GM18519 (cell line): Measurements from ENCODE around the gene IFI6.
"Not testable (repeated sequence)": the region's sequence is repeated elsewhere in the genome, so short reads cannot be mapped to it uniquely, and the experiment has no call there.

Experiments
- ATAC-seq: cut with Tn5 transposase; IDR thresholded peaks from one replicate; pipeline ENCODE4 v1.9.1; 2021; ENCODE audit warnings: mild to moderate bottlenecking, moderate library complexity; ENCODE audit not compliant: unreplicated experiment, low FRiP score

The IFI6 gene

GRCh38 chr1:27632387-27633297 lies 39.4 kb downstream of the IFI6 start:
- ATAC-seq = no peak

GRCh38 chr1:27630859-27631491 lies 41.0 kb downstream of the IFI6 start:
- no peak for ATAC-seq

- ATAC-seq = no peak
Measured at GRCh38 chr1:27628712-27629111, 43.3 kb downstream of the IFI6 start.

GRCh38 chr1:27627733-27628132 lies 44.3 kb downstream of the IFI6 start:
- not testable (repeated sequence) for ATAC-seq

GRCh38 chr1:27627061-27627460 lies 44.9 kb downstream of the IFI6 start:
- ATAC-seq = no peak

- no peak for ATAC-seq
Measured at GRCh38 chr1:27626031-27626935, 45.7 kb downstream of the IFI6 start.

GRCh38 chr1:27624467-27625178 lies 47.4 kb downstream of the IFI6 start:
- no peak for ATAC-seq

- no peak for ATAC-seq
Measured at GRCh38 chr1:27623327-27624212, 48.4 kb downstream of the IFI6 start.

- no peak for ATAC-seq
Measured at GRCh38 chr1:27622828-27623227, 49.2 kb downstream of the IFI6 start.

- no peak for ATAC-seq
Measured at GRCh38 chr1:27621051-27621920, 50.7 kb downstream of the IFI6 start.

- ATAC-seq = not testable (repeated sequence)
Measured at GRCh38 chr1:27619782-27620438, 52.1 kb downstream of the IFI6 start.

GRCh38 chr1:27618341-27619082 lies 53.5 kb downstream of the IFI6 start:
- no peak for ATAC-seq

- no peak for ATAC-seq
Measured at GRCh38 chr1:27617420-27617819, 54.6 kb downstream of the IFI6 start.

GRCh38 chr1:27616441-27616840 lies 55.6 kb downstream of the IFI6 start:
- ATAC-seq = no peak
